GM18526 (cell line): Measurements from ENCODE around the gene CD163L1.

Experiments
- POLR2A ChIP-seq: IDR thresholded peaks from 3 replicates; pipeline ENCODE4 v1.6.1; 2011; ENCODE audit not compliant: insufficient read length; ENCODE audit errors: extremely low read depth

CD163L1 gene

DNA sequence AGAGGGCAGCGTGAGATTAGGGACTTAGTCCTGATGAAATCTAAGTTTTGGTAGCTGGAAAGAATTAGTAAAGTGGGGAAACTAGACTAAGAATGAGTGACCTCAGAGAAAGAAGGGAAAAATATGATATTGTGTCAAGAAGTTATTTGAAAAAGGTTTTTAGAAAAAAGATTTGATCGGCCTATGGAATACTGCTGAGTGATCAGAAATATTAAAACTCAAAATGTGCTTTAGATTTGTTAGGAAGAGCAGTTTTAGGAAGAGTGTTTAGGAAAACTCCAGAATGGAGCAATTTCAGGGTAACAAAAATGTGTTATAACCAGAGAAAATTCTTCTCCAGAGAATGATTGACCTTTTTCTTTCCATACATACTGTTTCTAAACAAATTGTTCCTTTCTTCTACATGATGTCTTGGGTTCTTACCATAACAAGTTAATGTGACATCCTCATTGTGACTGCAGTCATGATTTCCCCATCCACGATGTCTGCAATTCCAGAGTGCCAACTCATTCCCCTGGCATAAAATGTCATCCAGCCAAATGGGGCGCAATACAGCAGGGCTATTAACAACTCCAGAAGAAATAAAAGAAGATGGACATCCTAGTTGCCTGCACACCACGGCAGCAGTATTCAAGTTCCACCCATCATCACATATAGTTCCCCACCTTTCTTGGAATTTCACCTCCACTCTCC is 11.8 kb downstream of the CD163L1 start:
- no peak for TF ChIP-seq POLR2A

DNA sequence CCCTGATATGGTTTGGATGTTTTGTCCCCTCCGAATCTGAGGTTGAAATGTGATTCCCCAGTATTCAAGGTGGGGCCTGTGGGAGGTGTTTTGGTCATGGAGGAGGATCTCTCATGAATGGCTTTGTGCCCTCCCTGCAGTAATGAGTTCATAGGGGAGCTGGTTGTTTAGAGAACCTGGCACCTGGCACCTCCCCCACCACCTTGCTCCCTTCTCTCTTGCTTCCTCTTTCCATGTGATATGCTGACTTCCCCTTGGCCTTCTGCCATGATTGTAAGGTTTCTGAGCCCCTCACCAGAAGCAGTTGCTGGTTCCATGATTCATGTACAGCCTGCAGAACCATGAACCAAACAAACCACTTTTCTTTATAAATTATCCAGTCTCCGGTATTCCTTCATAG is 32.6 kb downstream of the CD163L1 start:
- TF ChIP-seq POLR2A, result no peak

DNA sequence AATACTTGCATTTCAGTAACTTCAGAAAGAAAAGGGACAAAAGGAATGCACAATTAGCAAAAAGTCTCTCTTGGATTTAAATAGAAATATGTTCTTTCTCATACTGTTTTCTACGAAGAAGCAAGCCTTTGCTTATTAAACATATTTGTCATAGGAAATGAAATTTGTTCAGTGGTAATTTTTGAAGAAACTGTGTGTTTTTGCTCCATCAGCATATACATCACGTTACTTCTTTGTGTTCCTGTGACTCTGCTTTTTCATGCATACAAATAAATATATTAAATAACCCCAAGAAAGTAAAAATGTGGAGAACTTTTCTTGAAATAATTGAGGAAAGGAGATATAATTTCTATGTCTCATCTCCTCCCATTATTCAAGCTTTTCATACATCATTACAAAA is 39.7 kb downstream of the CD163L1 start:
- no peak for TF ChIP-seq POLR2A

DNA sequence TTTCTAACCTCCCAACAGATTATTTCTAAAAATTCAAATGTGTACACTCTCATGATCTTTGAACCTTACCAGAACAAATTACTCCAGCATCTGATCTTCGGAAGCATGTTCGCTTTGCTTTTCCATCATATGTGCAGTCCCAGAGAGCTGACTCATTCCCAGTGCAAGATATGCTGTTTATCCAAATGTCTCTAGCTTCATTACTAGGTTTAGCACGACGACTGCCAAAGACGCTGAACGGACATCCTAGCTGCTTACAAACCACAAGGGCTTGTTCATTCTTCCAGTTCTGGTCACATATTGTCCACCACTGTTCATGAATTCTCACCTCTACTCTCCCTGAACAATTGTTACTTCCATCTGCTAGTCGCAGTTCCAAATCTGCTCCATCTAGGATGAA is 40.5 kb downstream of the CD163L1 start:
- TF ChIP-seq POLR2A, result no peak

DNA sequence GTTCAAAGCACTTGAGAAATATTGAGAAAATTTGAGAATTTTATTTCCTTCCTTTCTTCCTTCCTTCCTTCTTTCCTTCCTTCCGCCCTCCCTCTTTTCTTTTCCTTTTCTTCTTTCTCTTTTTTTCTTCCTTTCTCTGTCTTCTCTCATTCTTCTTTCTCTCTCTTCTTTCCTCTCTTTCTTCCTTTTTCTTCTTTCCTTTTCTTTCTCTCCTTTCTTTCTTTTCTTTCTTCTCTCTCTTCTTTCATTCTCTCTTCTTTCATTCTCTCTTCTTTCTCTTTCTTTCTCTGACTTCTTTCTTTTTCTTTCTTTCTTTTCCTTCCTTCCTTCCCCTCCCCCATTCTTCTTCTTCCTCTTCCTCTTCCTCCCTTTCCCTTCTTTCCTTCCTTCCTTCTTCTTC is 44.9 kb downstream of the CD163L1 start:
- TF ChIP-seq POLR2A, result no peak

DNA sequence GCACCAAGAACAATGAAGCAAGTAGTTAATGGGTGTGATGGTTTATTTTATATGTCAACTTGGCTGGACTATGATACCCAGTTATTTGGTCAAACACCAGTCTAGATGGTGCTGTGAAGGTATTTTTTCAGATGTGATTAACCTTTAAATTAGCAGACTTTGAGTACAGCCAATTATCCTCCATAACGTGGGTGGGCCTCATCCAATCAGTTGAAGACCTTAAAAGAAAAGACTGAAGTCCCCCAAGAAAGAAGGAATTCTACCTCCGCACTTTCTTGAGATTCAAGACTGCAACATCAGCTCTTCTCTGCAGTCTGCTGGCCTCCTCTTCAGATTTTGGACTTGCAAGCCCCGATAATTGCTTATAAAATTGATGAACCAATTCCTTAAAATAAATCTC is 47.5 kb downstream of the CD163L1 start:
- no peak for TF ChIP-seq POLR2A

DNA sequence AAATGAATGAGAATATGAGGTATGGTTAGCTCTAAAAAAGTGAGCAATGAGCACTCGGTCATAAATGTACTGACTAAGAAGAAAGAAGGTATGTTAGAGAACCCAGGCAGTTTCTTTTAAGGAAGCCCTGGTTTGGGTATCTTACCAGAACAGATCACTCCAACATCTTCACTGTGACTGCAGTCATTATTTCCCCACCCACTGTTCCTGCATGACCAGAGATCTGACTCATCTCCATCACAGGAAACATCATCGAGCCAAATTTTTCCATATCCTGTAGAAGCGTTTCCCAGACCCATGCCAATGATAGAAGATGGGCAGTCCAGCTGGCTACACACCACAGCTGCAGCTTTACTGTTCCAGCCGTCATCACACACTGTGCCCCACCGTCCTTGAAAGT is 48.0 kb downstream of the CD163L1 start:
- no peak for TF ChIP-seq POLR2A

DNA sequence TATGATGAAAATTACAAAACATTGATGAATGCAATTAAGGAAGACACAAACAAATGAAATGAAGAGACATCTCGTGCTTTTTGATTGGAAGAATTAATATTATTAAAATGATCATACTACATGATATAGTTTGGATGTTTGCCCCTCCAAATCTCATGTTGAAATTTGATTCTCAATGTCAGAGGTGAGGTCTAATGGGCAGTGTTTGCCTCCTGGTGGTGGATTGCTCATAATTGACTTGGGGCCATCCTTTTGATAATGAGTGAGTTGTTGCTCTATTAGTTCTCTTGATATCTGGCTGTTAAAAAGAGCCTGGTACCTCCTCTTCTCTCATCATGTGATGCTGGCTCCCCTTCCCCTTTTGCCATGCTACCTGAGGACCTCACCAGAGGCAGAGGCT is 56.7 kb downstream of the CD163L1 start:
- TF ChIP-seq POLR2A, result no peak

DNA sequence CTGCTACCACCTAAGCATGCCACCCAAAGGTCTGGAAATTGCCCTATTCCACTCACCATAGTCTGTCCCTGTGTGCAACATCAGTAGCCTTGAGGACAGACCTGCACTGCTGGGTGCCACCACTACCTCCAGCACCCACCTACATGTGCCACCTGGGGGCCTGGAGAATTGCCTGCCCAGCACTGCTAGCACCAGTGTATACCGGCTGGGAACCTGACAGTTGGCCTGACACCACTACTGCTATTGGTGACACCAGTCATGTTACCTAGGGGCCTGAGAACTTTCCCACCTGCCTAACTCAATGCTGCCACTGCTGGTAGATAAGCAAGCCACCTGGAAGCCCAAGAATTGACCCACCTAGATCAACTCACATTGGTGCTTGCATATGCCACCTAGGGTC is 60.8 kb downstream of the CD163L1 start:
- TF ChIP-seq POLR2A, result no peak

DNA sequence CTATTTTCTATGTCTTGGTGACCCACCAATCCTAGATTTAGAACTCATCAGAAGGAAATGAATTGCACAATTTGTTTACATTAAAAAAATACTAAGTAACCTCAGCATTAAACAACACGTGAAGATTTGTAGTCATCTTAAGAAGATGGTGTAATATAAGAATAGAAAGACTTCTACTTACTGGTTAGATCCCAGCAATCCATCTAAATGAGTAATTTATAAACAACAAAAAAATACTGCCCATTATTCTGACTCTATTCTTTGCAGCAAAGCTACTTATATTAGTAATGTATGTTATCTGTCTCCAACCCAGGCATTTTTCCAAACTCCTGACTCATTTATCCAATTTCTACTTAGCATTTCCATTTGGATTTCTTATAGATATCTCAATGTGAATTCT is 67.8 kb downstream of the CD163L1 start:
- TF ChIP-seq POLR2A, result no peak

DNA sequence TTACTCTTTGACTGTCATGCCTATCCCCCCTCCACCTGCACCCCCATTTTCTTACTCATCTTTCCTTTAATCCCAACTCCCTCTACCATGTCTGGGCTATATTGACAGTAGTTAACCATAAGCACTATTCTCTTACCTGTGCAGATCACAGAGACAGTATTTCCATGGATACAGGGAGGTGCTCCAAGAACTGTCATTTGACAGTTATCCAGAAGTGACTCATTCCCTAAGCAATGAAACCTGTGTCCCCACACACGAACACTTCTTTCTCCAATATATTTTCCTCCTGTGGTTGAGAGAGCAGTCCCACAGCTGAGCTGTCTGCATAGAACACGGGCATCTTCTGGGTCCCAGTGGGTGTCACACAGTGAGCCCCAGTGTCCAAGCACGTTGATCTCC is 68.8 kb downstream of the CD163L1 start:
- TF ChIP-seq POLR2A, result no peak

DNA sequence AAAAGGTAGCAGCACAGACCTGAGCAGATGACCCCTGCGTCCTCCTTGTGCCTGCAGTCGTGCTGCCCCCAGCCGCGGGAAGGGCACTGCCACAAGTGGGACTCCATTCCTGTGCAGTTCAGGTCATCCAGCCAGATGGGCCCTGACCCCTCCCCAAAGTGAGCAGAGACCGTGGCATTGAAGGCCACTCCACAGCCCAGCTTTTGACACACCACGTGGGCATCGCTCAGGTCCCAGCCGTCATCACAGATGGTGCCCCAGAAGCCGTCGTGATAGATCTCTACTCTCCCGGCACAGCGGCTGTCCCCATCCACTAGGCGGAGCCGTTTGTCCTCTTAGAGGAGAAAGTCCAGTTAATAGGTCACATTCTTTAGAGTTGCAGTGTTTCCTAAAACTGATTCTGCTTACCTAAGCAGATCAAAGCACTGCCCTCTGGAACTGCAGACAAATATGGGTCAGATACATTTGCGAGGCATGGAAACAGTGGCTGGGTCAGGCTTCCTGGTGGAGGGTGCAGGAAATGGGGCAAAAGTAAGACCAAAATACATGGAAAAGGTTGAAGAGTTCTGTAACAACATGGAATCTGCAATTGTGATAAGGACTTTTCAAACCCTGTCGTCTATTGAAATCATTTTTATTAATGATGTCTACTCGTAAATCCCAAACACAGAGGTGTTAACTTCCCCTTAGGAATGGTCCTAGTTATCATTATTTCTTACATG is 69.4 kb downstream of the CD163L1 start:
- TF ChIP-seq POLR2A, result no peak

DNA sequence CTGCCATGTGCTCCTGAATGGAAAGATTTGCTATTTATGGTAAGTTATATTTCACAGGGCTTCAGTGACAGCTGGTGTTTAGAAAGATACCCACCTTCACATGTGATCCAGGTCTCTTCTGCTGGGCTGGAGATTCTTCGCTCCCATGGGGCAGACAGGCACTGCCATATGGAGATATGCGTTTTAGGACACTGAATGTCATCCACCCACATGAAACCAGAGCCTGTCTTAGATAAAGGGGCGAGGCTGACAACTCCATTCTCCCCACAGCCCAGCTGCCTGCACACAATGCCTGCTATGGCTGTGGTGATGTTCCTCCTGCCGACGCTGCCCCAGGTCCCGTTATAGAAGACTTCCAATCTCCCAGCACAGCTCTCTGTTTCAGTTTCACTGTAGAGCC is 70.7 kb downstream of the CD163L1 start:
- no peak for TF ChIP-seq POLR2A

DNA sequence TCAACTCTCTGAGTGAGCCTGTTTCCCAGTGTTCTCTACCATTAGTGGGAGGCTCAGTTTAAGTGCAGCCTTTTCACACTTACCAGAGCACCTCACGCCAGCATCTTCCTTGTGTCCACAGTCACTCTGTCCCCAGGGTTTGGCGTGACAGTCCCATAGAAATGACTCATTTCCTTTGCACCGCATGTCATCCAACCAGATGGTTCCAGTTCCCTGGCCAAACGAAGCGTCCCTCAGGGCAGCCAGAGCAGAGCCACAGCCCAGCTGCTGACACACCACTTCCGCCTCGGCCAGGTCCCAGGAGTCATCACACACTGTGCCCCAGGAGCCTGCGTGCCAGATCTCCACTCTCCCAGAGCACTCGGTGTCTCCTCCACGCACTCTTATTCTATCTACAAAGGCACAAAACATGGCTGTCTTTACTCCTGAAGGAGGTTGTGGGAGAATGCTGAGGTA is 74.7 kb downstream of the CD163L1 start:
- no peak for TF ChIP-seq POLR2A

DNA sequence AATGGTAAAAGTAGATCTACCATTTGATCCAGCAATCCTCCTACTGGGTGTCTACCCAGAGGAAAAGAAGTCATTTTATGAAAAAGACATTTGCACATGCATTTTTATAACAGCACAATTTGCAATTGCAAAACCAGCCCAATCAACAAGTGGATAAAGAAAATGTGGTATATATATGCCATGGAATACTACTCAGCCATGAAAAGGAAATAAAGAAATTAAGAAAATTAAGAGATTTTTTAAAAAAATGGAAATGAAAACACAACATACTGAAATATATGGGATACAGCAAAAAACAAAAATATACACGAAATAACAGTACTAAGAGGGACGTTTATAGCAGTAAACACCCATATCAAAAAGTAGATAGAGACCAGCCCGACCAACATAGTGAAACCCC is 81.2 kb downstream of the CD163L1 start:
- no peak for TF ChIP-seq POLR2A

DNA sequence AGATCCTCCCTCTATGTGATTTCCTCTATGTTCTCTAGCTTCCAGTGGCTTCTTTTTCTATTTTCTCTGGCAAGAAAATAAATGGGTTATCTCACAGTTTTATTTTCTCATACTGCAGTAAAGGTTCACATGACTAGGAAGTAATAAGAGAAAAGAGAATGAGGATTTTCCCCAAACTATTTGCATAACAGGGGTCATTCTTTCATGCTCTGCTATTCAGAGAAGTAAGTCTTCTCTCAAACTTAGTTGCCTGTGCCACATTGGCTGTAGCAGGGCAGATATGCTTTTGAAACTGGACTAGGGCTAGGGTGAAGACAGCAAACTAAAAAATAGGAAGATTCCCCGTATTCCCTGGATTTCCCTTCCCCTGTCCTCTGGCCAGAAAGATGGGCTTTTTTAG is 82.7 kb downstream of the CD163L1 start:
- TF ChIP-seq POLR2A, result no peak

DNA sequence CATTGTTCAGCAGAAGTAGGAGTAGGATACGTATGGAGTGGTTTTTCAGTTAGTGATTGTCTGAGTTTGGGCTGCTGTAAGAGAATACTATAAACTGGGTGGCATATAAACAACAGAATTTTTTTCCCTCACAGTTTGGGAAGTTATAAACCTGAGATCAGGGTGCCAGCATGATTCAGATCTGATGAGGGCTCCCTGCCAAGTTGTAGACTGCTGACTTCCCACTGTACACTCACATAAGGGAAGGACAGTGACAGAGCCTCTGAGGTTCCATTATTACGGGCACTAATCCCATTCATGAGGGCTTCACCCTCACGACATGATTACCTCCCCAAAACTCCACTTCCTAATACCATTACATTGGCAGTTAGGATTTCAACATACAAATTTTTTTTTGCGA is 89.4 kb downstream of the CD163L1 start:
- no peak for TF ChIP-seq POLR2A

DNA sequence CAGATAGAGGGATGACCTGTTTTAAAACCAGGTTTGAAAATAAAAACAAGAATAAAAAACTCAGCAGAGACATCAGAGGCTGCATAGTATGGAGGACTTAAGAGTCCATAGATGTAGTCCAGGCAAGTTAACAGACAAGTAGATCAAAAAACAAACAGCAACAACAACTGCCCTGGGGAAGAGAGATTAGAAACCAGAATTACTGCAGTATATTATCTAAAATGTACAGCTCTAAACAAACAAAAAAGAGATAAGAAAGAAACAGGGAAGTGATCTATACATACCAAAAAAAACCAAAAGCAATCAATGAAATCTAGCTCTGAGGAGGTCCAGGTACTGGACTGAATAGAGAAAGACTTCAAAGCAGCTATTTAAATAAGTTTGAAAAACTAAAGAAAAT is 91.3 kb downstream of the CD163L1 start:
- TF ChIP-seq POLR2A, result no peak

DNA sequence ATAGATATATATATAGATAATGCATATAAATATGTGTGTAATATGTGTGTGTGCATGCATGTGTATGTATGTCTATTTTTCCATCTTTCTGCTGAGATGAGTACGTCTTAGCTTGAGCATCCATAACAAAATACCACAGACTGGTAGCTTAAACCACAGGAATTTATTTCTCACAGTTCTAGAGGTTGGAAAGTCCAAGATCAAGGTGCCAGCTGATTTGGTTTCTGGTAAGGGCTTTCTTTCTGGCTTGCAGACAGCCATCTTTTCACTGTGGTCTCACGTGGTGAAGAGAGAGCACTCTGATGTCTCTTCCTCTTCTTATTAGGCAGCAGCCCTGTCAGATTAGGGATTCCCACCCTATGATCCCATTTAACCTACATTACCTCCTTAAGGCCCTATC is 92.8 kb downstream of the CD163L1 start:
- no peak for TF ChIP-seq POLR2A
